Activated naive CD4-positive, alpha-beta T cell treated with Interleukin-2 at 50 U/mL for 16 hours (primary cell): ENCODE results near the gene APOB.

Experiments used
- DNase-seq: peaks from one replicate; pipeline ENCODE4 v3.0.0-alpha.2; 2020

APOB gene, protein sequence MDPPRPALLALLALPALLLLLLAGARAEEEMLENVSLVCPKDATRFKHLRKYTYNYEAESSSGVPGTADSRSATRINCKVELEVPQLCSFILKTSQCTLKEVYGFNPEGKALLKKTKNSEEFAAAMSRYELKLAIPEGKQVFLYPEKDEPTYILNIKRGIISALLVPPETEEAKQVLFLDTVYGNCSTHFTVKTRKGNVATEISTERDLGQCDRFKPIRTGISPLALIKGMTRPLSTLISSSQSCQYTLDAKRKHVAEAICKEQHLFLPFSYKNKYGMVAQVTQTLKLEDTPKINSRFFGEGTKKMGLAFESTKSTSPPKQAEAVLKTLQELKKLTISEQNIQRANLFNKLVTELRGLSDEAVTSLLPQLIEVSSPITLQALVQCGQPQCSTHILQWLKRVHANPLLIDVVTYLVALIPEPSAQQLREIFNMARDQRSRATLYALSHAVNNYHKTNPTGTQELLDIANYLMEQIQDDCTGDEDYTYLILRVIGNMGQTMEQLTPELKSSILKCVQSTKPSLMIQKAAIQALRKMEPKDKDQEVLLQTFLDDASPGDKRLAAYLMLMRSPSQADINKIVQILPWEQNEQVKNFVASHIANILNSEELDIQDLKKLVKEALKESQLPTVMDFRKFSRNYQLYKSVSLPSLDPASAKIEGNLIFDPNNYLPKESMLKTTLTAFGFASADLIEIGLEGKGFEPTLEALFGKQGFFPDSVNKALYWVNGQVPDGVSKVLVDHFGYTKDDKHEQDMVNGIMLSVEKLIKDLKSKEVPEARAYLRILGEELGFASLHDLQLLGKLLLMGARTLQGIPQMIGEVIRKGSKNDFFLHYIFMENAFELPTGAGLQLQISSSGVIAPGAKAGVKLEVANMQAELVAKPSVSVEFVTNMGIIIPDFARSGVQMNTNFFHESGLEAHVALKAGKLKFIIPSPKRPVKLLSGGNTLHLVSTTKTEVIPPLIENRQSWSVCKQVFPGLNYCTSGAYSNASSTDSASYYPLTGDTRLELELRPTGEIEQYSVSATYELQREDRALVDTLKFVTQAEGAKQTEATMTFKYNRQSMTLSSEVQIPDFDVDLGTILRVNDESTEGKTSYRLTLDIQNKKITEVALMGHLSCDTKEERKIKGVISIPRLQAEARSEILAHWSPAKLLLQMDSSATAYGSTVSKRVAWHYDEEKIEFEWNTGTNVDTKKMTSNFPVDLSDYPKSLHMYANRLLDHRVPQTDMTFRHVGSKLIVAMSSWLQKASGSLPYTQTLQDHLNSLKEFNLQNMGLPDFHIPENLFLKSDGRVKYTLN (N-terminal part only)

DNA sequence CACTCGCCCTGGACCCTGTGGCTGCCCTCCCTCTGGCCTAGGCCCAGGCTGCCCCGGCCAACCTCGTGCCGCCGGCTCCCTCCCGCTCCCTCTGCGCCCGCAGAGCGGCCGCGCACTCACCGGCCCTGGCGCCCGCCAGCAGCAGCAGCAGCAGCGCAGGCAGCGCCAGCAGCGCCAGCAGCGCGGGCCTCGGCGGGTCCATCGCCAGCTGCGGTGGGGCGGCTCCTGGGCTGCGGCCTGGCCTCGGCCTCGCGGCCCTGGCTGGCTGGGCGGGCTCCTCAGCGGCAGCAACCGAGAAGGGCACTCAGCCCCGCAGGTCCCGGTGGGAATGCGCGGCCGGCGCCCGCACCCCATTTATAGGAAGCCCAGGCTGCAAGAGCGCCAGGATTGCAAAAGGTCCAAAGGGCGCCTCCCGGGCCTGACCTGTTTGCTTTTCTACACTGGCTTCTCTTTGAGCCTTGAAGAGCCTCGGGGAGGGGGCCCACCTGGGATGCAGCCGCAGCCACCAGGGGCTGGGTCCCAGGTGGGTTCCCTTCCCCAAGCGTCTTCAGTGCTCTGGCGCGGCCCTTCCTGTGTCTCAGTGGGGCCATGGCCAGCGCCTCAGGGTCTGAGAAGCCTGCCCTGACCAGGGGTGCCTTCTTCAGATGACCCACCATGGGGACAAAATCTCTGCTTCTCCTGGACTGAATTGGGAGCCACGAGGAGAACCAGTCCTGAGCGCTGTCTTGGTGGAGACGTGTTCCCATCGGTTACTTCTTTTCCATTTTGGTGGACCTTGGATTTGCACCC, at the start of gene APOB:
Gene APOB, minus strand, starts transcription at position 330 of the 789 bp plus-strand sequence. Its CDS starts 128 bp downstream, at position 202.
- no peak for DNase-seq

DNA sequence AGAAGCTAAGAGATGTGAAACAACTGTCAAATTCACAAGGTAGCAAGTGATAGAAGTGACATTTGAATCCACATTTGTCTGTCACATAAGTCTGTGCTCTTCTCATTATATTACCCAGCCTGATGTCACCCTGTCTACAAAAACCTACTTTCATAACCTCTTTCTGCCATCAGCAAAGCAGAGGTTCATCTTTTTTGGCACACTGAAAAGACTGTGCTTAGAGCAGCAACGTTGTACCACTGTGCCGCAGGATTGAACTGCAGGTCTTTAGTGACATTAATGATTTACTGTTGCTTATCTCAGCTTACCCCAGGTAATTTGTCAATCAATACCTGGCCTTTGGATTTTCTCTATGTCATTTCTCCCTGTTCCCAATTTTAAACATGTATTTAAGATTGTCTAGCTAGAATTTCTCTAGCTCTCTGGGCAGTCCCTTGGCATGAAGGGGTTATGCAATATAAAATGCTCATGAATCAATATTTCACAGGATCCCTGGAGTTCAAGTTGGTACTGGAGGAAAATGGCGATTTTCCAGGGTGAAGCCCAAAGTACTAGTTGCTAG, 48.5 kb upstream of the APOB start:
- DNase-seq, result no peak

DNA sequence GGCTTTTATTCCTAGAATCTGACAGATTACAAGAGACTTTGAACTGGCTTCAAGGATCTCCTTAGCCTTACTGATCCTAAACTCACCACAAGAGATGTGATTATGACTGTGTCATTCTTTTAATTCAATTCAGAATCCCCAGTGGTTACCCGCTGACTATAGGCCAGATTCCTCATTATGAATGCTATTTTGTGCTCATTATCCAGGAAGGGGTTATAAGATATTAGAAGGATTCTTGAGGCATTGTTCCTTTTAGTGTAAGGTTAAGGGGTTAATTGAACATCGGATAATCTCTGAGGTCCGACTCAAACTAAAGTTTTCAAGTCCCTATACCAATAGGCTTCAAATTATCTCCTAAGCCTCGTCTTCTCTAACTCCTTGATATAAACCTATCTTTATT, 40.5 kb upstream of the APOB start:
- DNase-seq, result no peak

DNA sequence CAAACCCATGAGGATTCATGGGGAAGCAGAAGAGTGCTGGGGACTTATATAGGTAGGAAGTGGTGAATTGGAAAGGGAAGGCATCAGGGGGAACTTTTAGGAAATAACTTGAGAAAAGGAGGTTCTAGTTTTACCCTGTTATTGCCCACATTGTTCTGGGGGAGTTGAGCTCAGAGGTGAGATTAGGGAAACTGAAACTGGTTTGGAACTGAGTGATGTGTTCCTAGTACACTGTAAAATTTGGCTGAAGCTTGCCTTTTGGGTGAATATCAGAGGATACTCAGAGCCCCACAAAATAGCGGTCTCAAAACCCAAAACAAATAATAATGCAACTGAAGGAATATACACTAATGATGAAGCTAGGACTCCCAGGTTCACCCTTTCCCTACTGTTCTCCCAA, 39.6 kb upstream of the APOB start:
- no peak for DNase-seq

DNA sequence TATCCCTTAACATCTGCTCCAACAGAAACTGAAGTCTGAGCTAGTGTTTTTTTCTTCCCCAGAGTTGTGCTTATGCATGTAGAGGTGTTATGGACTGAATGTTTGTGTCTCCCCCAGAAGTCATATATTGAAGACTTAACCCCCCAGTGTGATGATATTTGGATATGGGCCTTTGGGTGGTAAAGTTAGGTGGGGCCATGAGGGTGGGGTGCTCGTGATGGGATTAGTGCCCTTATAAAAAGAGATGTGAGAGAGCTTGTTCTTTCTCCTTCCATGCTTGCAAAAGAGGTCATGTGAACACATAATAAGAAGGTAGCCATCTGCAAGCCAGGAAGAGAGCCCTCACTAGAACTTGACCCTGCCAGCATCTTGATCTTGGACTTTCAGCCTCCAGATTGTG, 34.4 kb upstream of the APOB start:
- no peak for DNase-seq

DNA sequence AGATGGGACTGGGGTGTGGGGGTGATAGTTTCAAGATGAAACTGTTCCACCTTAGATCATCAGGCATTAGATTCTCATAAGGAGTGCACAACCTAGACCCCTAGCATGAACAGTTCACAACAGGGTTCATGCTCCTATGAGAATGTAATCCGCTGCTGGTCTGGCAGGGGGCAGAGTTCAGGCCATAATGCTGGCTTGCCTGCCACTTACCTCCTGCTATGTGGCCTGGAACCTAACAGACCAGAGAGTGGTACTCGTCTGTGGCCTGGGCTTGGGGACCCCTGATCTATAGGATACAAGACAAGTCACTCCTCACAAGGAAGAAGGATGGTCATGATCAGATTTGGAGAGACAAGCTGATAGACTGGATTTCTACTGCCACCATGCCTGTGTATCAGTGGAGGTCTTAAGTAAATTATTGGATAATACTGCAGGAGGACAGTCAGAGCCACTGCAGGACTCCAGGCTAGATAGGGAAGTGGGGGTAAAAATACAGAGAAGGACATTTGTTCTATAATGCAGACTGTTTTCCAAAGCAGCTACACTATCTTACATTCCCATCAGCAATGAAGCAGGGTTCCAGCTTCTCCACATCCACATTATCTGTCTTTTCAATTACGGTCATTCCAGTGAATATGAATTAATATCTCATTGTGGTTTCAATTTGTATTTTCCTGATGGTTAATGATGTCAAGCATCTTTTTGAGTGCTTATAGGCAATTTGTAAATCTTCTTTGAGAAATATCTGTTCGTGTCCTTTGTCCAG, 28.8 kb upstream of the APOB start:
- DNase-seq, result no peak

DNA sequence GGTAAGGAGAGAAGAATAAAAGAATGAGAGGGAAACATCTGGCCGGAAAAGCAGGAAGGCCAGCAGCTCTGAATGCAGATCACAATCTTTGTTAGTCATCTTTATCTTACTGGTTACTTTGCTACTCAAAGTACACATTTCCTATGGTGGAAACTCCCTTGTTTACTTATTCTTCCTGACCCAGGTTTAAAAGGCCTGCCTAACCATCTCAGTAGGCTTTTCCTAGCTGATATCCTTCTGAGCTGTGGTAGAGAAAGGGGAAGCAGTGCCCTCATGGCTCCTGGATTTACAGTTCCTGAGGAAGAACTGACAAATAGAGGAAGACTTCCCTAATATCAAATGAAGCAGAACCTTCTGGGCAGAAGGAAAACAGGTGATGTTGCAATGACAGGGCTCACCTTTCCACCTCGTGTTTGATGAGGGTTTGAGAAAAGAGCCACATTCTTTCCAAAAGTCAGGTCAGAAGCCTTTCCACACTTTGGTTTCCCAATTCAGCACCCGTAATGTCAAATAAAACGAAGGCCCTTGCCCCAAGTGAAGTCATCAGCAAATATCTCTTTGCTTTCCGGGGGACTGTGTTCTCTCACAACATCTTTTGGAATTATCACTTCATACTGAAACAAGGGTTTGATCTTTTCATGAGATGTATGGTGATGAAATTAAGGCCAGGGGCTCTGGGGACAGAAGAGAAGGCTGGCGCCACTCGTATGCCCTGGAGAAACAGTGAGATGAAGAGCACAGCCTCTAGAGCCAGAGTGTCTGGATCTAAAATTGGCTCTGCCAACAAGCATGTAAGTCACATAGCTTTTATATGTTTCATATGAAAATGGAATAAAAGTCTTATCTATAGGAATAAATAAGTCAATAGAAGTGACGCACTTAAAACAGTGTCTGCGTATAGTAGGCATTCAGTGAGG, 26.7 kb upstream of the APOB start:
- DNase-seq, result no peak

DNA sequence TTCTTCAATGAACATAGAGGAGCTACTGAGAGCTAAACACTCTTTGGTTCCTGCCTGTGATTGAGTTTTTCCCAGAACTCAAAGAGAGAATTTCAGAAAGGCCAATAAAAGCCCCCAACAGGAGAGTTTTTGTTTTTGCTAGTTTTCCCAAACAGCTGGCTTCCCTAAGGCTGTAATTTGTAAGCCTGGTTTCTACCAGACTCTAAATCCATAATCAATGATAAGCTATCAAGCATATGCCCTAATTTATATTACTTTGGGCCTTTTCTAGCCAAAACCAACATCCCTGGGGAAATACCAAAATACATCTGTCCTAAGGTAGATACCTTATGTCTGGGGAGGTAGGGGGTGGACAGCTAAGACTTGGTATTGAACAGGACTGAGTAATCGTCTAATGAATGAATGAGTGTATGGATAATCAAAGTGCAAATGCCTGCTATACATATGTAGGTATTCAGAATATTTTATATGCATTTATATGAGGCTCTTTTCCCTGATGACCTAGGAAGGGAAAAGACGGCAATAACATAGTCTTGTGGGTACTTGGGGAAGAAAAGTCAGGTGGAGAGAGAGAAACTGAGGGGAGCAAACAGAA, 26.0 kb upstream of the APOB start:
- DNase-seq, result no peak

DNA sequence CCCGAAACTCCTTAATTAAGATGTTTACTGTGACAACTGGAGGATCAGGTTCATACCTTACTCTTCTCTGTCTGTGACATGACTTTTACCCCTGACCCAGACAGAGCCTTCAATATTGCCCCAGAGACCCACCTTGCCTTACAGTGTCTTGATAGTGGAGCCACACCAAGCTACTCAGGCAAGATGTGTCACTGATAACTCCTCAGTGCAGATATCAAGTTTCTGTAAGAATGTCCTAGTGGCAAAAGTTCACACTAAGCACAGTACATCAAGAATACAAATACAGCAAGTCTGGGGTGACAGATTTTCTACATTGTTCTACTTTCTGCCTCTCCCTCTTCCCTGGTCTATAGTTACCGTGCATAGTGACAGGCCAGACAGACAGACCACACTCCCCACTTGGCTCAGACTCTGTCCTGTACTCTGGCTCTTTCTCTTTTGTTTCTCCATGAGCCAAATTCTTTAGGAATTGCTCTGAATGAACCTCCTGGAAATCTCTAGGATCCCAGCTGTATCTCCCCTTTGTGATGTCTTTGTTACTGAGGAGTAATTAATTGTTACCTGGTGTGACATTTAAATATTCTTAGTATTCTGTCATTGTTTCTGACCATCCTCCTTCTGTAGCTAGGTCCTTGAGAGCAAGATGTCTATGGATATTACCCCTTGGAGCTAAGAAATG, 24.1 kb upstream of the APOB start:
- DNase-seq, result no peak

DNA sequence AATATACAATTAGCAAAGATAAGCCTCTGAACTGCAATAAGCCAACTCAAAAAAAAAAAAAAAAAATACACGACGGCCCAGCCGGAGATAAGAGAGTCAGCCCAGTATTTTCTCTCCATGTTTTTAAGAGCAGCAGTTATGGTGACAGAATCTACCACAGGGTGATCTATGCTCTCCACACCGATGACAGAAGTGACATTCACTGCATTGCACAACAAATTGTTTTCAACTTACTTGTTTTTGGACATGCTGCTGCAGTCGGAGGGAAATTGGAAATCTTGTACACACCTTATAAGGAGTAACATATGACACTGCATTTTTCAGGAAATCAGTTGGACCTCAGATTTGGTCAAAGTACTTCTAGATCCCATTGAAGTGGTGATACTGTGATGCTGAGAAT, 23.3 kb upstream of the APOB start:
- DNase-seq, result no peak

DNA sequence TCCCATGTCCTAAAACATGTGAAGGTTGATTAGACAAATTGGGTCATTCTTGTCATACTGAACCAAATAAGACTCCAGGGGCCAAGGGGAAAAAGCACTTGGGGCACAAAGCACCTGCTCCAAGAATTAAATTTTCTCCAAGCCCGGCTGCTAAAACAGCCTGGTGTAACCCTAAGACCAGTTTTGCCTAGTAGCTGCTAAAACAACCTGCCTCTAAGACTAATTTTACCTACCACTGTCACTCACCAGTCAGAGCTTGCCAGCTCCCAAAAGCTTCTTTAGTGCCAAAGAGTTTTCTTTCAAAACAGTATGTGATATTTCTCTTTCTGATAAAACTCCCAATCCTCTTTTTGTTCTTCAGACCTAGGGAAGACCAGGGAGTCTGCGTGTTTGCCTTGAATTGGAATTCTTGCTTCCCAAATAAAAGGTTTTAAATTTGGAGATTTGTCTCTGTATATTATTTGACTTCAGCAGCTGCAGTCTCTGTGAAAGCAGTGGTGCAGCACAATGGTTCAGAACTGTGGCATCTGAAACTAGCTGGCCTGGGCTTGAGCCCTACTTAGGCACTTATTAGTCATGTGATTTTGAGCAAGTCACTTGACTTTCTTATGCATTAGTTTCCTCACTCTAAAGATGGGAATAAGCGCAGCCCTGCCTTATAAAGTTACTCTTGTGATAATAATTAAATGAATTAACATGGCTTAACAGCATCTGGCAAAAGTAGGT, 16.2 kb upstream of the APOB start:
- no peak for DNase-seq

DNA sequence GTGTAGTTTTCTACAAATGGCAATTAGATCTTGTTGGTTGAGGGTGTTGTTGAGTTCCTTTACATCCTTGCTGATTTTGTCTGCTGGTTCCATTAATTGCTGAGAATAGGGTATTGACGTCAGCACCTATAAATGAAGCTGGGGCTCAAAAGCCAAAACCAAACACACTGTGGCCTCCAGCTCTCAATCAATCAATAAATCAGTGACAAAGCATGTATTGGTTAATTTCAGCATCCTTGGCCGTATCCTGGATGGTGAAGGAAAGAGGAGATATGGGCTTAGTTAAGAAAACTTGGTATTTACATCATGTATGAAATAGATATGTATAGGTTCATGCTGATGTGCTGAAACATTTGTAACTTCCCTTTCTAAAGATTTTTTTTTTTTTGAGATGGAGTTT, 13.2 kb upstream of the APOB start:
- no peak for DNase-seq

DNA sequence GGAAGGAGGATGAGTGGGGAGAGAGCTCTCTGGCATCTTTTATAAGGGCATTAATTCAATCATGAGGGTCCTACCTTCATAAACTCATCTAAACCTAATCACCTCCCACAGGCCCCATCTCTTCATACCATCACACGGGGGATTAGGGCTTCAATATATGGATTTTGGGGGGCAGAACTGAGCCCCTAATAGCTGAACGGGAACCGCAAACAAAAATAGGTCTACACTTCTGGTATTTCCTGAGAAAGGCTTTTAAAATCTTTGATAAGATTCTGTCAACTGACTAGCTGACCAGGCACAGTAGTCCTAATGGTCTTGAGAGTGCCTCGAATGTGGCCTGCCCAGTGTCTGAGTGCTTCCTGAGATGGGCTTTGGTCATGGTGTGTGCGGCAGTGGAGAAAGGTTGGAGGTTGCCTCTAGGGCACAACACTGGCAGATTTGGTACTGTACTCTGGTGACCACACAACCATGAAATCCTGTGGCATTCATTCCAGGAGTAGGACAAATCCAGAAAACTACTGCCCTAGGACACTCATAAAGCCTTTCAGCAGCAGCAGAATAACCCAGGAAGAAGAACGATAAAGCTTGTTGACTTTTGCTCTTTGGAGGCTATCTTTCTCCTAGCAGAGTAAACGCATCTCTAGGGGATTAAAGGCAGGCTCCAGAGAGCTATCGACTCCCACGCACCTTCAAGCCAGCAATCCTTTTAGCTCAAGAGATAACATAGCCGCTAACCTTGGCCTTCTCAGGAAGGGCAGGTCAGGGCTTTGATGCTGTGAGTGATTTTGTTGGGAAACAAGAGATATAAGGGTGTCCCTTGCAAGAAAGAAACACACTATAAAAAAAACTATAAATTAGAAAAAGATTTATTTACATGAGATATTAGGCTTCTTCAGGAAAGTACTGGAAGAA, 12.3 kb upstream of the APOB start:
- DNase-seq, result no peak

DNA sequence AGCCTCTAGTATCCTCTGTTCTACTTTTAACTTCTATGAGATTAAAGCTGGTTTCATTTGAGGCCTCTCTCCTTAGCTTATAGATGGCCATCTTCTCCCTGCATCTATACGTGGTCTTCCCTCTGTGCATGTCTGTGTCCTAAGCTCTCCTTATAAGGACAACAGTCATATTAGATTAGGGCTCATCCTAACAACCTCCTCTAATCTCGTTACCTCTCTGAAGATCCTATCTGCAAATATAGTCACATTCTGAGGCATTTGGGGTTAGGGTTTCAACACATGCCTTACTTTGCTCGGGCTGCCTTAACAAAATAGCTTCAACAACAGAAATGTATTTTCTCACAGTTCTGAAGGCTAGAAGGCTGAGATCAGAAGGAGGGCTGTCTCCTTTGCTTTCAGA, 11.6 kb upstream of the APOB start:
- no peak for DNase-seq

DNA sequence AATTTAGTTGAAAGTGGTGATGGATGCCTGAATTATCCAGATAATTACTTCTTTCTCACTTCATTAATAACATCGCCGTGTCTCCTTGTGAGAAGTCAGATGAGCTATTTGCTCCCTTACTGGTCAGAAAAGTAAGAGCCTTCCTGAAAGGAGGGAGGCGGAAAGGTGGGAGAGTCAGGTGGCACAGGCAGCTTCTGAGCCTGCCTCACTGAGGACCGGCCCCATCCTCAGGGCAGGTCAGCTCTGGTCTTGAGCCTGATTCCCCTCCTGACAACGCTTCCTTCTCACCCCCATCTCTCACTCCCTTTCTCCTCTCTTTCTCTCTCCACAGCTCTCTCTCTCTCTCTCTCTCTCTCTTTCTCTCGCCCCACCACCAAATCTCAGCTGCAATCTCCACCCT, 10.1 kb upstream of the APOB start:
- no peak for DNase-seq

DNA sequence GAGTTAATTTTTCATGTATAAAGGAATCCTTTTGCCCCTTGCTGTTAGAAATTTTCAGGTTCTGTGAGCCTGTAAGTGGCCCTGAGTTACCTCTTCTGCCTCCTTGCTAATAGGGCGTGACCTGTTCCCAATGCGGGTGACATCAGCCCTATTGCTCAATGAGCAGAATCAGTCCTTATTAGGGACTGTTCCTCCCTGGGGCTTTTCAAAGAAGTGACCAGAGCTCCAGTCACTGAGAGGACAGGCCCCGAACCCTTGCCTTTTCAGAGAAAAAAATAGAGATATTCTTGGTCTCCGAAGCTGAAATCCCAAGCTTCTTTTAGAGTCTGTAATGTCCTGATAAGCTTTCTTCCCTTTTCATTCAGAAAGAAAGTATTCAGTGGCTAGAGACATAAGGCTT, 8.2 kb upstream of the APOB start:
- DNase-seq, result no peak

DNA sequence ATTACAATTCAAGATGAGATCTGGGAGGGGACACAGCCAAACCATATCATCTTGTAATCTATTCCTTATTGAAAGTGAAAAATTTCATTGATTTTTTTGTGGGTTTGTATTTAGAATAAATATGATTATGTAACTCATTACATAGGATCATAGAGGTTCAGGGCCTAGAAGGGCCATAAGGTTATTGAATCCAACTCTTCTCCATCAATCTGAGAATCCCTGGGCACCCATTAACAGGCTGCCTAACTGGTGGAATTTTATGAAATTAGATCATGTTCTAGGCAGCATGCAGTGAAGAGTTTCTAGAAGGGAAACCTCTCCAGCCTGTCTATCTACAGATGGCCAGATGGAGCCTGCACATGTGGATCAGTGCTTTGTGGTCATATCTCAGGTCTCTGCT, 6.3 kb upstream of the APOB start:
- no peak for DNase-seq
